HEK293T (cell line): ENCODE data around the gene INSL4.

Experiments used
- CTCF ChIA-PET: fragments of 350-600 bp; formaldehyde crosslinking; extraction: SDS; loops from one replicate; lab custom pipeline; 2021; ENCODE audit warnings: antibody characterized with exemption, inconsistent platforms; lab: Yijun Ruan, JAX
- POLR2A ChIA-PET: fragments of 350-600 bp; formaldehyde crosslinking; extraction: SDS; loops from one replicate; lab custom pipeline; 2020; ENCODE audit warnings: antibody characterized with exemption, inconsistent platforms; lab: Yijun Ruan, JAX
- DNase-seq: peaks from one replicate; pipeline ENCODE4 v3.0.0; 2012; ENCODE audit warnings: mixed read lengths; ENCODE audit errors: extremely low spot score
- ARNT ChIP-seq: fragments of 450-650 bp; IDR thresholded peaks from 2 replicates; pipeline ENCODE4 v1.6.1; 2017; ENCODE audit warnings: mild to moderate bottlenecking
- BHLHE40 ChIP-seq: fragments of 450-650 bp; IDR thresholded peaks from 2 replicates; pipeline ENCODE4 v1.6.1; 2016; ENCODE audit warnings: mild to moderate bottlenecking, moderate library complexity, borderline replicate concordance
- CTBP1 ChIP-seq: fragments of 450-650 bp; IDR thresholded peaks from 2 replicates; pipeline ENCODE4 v1.6.1; 2016; ENCODE audit warnings: borderline replicate concordance
- ELF4 ChIP-seq: fragments of 450-650 bp; IDR thresholded peaks from 2 replicates; pipeline ENCODE4 v1.6.1; 2017; ENCODE audit warnings: antibody characterized with exemption
- FOXA1 ChIP-seq: fragments of 450-650 bp; IDR thresholded peaks from 2 replicates; pipeline ENCODE4 v1.6.1; 2016; ENCODE audit warnings: mild to moderate bottlenecking
- FOXK2 ChIP-seq: fragments of 450-650 bp; IDR thresholded peaks from 2 replicates; pipeline ENCODE4 v1.6.1; 2016; ENCODE audit warnings: mild to moderate bottlenecking
- FOXM1 ChIP-seq: fragments of 450-650 bp; IDR thresholded peaks from 2 replicates; pipeline ENCODE4 v1.6.1; 2017; ENCODE audit warnings: mild to moderate bottlenecking, borderline replicate concordance
- HDGF ChIP-seq: fragments of 450-650 bp; IDR thresholded peaks from 2 replicates; pipeline ENCODE4 v1.6.1; 2017; ENCODE audit warnings: antibody characterized with exemption, borderline replicate concordance
- L3MBTL2 ChIP-seq: fragments of 450-650 bp; conservative IDR thresholded peaks from 2 replicates; pipeline ENCODE4 v1.6.1; 2016; ENCODE audit warnings: mild to moderate bottlenecking
- LEF1 ChIP-seq: fragments of 450-650 bp; IDR thresholded peaks from 2 replicates; pipeline ENCODE4 v1.6.1; 2017; ENCODE audit warnings: mild to moderate bottlenecking, borderline replicate concordance
- NFRKB ChIP-seq: fragments of 450-650 bp; IDR thresholded peaks from 2 replicates; pipeline ENCODE4 v1.6.1; 2016; ENCODE audit warnings: mild to moderate bottlenecking, moderate library complexity
- SP1 ChIP-seq: fragments of 450-650 bp; IDR thresholded peaks from 2 replicates; pipeline ENCODE4 v1.6.1; 2017
- SUZ12 ChIP-seq: fragments of 450-650 bp; IDR thresholded peaks from 2 replicates; pipeline ENCODE4 v1.6.1; 2016; ENCODE audit warnings: mild to moderate bottlenecking
- TARDBP ChIP-seq: fragments of 450-650 bp; IDR thresholded peaks from 2 replicates; pipeline ENCODE4 v1.6.1; 2016
- ZNF384 ChIP-seq: fragments of 450-650 bp; IDR thresholded peaks from 2 replicates; pipeline ENCODE4 v1.6.1; 2016
- TF ChIP-seq, protein P1 (sequence below): fragments of 450-650 bp; IDR thresholded peaks from 2 replicates; pipeline ENCODE4 v1.6.1; 2016

INSL4 gene

DNA sequence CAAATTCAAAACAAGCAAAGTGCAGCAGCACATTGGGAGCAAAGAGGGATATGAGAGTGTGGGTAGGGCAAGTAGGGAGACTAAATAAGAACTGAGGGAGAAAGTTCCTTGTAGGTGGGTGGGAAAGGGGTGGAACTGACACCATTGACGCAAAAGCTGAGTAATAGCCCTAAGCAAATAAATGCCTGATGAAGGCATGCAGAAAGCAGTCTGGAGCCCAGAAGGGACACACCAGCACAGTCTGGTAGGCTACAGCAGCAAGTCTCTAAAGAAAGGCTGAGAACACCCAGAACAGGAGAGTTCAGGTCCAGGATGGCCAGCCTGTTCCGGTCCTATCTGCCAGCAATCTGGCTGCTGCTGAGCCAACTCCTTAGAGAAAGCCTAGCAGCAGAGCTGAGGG is at the start of gene INSL4:
TSS of gene INSL4 (plus strand) at position 208 of the 400 bp plus-strand sequence. CDS start at position 313, 105 bp downstream.
- CTCF ChIA-PET, result no interaction called here
- no peak for DNase-seq
- TF ChIP-seq FOXK2 (no peak), LEF1 (no peak), BHLHE40 (no peak), NFRKB (no peak), FOXM1 (no peak), L3MBTL2 (no peak), SUZ12 (no peak), CTBP1 (no peak), SP1 (no peak), ARNT (no peak), ELF4 (no peak), FOXA1 (no peak), TARDBP (no peak)
- TF ChIP-seq, protein P1, sequence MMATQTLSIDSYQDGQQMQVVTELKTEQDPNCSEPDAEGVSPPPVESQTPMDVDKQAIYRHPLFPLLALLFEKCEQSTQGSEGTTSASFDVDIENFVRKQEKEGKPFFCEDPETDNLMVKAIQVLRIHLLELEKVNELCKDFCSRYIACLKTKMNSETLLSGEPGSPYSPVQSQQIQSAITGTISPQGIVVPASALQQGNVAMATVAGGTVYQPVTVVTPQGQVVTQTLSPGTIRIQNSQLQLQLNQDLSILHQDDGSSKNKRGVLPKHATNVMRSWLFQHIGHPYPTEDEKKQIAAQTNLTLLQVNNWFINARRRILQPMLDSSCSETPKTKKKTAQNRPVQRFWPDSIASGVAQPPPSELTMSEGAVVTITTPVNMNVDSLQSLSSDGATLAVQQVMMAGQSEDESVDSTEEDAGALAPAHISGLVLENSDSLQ, result no peak
- POLR2A ChIA-PET, result no interaction called here

DNA sequence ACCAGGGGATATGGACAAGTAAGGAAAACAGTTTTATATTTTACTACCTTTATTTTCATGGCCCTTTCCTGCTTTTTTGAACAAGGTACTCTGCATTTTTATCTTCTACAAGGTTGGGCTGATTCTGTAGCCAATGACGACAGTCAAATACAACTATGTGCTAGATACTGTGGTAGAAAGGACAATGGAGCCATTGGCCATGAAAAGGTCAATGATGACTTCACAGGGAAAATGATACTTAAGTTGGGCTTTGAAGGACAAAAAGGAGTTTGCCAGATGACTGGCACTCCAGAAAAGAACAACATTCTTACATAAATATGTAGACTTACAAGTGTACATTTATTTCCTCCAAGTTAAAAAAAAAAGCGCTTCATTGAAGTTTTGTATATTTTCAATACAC is 46.4 kb upstream of the INSL4 start:
- TF ChIP-seq FOXA1, result no peak
- no peak for TF ChIP-seq LEF1
- TF ChIP-seq L3MBTL2, result no peak
- no peak for TF ChIP-seq FOXK2
- no peak for TF ChIP-seq HDGF
- no peak for TF ChIP-seq ARNT
- TF ChIP-seq CTBP1, result no peak
- TF ChIP-seq NFRKB, result no peak
- TF ChIP-seq, protein P1, result no peak
- no peak for TF ChIP-seq SUZ12
- no peak for TF ChIP-seq SP1
- ChIA-PET CTCF (no interaction called here), POLR2A (no interaction called here)
- DNase-seq, result no peak

DNA sequence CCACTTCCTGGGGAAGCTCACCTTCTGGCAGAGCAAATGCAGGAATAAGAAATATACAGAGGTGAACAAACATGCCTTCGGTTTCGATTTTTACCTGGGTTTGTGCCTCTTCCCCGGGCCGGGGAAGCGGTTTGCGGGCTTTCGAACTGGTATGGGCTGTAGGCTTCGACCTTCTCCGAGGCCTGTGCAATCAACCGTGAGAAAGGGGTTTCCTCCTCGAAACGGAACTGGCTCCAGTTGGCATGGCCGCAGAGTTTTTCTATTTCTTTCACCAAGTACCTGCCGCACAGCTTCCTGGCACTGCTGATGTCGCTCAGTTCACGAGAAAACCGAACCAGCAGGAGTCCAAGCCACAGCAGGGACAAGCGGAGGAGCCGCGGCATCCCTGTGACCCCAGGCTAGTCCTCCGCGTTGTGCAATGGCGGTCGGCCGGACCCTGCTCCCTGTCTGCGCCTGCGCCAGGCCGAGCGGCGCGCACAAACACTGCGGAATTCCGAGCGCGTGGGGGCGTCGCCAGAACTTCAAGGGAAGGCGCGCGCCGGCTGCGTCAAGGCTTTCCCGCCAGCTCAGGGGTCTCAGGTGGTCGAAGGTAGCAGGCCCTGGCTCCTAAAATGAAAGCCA is 45.9 kb upstream of the INSL4 start, which contains the start of gene INSL6:
TSS of gene INSL6 (minus strand) at position 420 of the 621 bp plus-strand sequence. CDS start at position 383, 37 bp downstream.
- TF ChIP-seq ARNT (no peak), FOXK2 (no peak), FOXM1 (no peak), BHLHE40 (no peak), FOXA1 (no peak), SP1 (no peak), LEF1 (no peak), CTBP1 (no peak), ZNF384 (no peak), NFRKB (no peak), ELF4 (no peak), TARDBP (no peak), SUZ12 (no peak), L3MBTL2 (no peak), HDGF (no peak)
- TF ChIP-seq, protein P1, result no peak
- CTCF ChIA-PET, result no interaction called here
- POLR2A ChIA-PET, result no interaction called here
- DNase-seq, result no peak

DNA sequence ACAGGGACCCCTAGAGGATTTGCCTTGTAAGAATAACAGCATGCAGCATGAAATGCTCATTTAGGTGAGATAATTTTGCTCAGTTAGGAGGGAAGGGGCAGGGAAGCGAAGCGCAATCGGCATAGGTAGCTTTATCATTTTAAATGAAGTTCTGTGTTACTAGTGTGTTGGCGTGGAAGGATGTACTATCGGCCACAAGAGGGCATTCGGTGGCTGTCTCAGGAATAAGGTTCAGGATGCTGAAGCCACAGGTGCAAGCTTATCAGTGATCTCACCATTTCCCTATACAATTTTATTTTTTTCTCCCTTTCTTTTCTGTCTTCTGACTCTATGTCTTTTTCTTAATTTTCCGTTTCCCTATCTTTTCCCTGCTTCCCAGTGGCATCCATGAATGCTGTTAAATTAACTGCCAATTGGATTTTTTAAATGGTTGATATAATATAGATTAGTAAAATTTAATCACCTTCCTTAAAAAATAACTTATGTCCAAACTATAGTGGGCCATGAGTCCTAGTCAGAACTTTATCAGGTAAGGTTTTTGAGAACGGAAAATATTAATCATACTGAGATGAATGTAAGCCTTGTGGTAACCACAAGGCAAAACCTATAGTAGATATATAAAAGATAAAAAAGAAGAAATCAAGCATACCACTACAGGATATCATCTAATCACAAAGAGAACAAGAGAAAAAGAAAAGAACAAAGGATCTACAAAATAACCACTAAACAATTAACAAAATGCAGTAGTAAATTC is 44.6 kb upstream of the INSL4 start:
- ChIA-PET CTCF (interaction anchor here (0.6 to 1.1 kb wide), 5 partner anchors 23 to 427 kb away, joined by 3 to 6 read pairs (median 3); no protein-coding TSS in a partner anchor), POLR2A (interaction anchor here (1.0 kb wide), 1 partner anchor 202 kb away, joined by 3 read pairs; the partner anchor contains the start of gene JAK2)
- no peak for TF ChIP-seq ARNT
- TF ChIP-seq HDGF, result no peak
- no peak for TF ChIP-seq SP1
- TF ChIP-seq LEF1, result no peak
- TF ChIP-seq L3MBTL2, result no peak
- no peak for TF ChIP-seq FOXM1

DNA sequence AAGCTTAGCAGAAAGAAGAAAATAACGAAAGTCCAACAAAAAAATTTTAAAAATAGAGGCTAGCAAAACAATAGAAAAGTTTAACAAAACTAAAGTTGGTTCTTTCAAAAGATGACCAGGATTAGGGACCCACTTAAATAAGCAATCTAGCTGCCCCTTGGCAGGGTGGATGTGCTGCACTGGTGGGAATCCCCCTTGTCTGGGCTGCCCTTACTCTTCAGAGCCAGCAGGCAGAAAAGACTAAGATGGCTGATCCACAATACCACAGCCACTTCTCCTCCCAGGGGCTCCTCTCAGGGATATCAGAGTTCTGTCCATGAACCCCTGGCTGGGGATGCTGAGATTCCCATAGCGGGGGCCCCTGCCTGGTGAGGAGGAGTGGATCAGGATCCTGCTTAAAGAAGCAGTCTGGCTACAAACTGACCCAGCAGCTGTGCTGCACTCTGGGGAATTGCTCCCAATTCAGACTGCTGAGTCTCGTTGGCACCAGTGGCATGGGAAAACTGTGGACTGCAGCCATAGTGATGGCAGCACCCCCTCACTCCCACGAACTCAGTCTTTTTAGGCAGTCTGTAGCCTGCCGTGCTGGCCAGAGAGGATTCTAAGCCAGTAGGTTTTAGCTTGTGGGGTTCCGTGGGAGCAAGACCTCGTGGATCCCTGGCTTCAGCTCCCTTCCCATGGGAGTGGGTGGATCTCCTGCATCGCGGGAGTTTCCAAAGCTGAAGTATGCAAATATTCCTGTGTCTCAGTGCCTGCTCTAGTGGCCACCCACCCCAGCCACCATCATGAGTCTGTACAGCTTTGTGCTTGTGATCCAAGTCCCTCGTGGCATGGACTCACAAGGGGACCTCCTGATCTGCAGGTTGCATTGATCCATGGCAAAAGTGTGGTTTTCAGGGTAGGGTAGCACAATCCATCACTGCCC is 42.9 kb upstream of the INSL4 start:
- DNase-seq, result no peak
- no peak for TF ChIP-seq ZNF384
- no peak for TF ChIP-seq NFRKB
- no peak for TF ChIP-seq FOXK2
- no peak for TF ChIP-seq FOXM1
- TF ChIP-seq SP1, result no peak
- CTCF ChIA-PET, result no interaction called here
- POLR2A ChIA-PET, result no interaction called here

More for the DNA sequence above, 44.6 kb upstream of the INSL4 start:
- DNase-seq, result peak; percentile 41
